ENCODE data around the gene LRRC25.

DNA sequence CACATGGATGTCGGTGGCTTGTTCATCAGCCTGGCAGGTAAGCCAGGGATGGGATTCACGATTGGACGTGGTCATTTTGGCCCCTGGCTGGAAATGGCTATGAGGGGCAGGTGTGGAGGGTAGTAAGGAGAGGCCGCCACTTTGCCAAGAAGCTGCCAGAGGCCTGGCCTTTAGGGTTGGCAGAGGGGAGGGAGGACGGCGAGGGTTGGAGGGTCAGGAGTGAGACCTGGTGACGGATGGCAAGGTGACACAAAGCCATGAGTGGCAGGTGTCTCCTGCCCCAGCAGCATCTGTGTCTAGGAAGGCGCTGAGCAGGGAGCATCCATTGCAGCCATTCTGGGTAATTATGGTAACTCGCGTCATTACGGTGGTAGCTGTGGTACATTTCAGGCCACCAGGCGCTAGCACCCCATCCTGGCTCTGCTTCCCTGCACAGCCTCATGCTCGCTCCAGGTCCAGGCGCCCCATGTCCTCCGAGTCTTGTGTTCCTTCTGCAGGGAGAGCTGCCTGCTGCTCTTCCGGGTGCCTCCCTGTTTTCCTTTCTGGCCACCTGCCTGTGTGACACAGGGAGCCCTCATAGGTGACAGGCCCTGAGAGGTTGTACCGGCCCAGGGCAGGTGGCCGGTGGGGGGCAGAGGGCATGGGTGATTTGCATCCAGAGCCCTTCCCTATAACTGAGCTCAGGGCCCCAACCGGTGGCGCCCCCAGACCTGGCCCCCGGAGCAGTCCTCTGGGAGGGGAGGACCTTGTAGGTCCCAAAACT, 26.0 kb upstream of the LRRC25 start:
- TF ChIP-seq, protein P1, sequence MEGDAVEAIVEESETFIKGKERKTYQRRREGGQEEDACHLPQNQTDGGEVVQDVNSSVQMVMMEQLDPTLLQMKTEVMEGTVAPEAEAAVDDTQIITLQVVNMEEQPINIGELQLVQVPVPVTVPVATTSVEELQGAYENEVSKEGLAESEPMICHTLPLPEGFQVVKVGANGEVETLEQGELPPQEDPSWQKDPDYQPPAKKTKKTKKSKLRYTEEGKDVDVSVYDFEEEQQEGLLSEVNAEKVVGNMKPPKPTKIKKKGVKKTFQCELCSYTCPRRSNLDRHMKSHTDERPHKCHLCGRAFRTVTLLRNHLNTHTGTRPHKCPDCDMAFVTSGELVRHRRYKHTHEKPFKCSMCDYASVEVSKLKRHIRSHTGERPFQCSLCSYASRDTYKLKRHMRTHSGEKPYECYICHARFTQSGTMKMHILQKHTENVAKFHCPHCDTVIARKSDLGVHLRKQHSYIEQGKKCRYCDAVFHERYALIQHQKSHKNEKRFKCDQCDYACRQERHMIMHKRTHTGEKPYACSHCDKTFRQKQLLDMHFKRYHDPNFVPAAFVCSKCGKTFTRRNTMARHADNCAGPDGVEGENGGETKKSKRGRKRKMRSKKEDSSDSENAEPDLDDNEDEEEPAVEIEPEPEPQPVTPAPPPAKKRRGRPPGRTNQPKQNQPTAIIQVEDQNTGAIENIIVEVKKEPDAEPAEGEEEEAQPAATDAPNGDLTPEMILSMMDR (IDR thresholded peaks at IDR 0.05; ENCODE audit: low read depth, low read length): no peak
- TF ChIP-seq EZH2phosphoT487 (IDR thresholded peaks at IDR 0.05; ENCODE audit: low read depth): no peak

All from OCI-LY3 (cell line).